ENCODE results near the gene LMO1.

LMO1 gene

DNA sequence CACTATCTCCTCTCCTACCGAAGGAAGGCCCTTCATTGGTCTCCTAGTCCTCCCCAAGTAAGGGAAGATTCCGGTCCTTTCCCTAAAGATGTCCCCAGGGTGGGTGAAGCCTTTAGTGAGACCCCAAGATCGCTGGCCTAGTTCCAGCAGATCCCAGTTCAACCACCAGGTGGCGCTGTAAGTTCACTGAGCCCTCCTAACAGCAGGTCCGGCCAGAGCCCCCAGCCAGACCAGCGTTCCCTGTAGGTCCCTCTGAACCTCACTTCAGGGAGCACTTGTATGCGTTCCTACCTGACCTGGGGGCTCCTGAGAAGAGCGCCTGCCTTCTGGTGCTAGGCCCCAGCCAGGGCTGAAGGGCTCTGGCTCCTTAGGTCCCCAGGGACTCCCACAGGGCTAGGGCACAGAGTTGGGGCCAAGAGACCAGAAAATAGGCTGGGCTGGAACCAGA lies 38.1 kb downstream of the LMO1 start:
- DNase-seq (ENCODE audit: low spot score): peak; percentile 85

DNA sequence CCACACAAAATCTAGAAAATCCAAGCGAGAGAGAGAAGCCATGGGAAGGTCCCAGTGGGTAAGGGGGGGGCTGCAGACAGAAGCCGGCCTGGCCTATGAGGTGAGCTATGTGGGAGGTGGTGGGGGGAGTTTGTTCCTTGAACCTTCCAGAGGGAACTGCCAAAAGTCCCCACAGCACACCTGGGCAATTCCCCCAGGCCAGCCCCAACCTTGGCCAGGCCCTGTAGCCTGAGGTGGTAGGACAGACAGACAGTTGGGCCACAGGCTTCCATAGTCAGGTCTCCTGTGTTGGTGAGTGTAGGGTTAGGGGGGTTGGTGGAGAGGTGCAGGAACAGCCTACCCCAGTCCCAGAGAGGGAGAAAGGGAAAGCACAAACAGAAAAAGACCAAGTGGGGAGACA lies 39.0 kb downstream of the LMO1 start:
- no peak for DNase-seq (ENCODE audit: low spot score)

DNA sequence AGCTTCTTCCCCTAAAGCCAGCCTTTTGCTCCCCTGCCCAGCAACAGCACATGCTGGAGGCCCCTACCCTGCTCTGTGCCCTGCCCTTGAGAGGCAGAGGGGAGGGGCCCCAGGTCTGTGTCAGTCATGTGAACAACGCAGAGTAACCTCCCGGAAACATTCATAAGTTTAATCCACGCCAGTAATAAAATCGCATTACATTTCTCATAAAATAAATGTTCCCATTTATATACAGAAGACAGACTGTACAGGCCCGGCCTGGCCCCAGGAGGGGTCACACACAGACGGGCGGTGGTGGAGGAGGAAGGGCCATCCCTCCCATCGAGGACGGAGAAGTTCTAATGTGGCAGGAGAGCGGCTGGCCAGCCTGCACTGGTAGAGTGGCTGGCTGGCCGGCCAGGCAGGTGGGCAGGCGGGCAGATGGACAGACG lies 39.5 kb downstream of the LMO1 start:
- no peak for DNase-seq (ENCODE audit: low spot score)

DNA sequence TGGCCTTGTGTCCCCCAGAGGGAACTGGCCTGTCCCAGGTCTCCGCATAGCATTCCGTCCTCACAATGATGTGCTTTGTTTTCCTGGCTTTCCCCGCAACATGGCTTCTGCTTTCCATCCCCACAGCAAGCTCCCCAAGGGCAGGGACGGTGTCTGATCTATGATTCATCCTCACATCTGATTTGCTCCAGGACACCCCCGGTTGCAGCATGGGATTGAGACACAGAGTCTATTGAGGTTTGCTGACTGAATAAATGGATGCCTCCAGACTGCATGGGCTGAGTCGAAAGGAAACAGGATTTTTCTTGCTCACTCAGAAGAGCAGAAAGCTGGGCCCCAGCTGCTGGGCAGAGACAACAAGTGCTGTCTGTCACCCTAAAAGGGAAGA lies 40.2 kb downstream of the LMO1 start:
- no peak for DNase-seq (ENCODE audit: low spot score)

DNA sequence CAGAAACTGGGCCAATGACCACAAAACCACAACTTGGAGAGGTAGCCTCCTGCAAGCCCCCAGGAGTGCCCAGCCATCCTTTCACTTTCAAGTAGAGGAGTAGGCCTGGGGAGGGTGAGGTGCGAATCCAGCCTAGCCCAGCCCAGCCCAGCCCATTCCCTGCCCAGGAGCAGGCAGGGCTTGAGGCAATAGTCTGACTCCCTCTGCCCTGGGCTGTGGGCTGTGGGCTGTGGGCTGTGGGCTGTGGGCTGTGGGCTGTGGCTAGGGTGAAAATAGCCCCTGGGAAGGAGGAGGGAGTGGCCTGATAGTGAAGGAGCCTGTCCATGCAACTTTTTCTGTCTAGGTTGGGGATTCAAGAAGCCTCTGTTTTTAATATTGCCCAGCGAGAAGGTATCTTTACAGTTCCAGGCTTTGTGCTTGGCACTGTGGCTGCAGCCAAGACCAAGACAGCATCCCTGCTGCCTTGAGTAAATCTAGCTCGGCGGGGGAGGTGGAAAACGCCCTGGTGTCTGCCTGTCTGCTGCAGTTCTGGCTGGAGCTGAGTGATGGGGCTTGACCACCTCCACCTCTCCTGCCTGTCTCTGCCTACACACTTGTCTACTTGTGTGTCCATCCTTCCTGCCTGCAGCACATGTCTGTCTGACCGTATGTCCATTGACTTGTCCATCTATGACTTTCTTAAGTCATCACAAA lies 40.7 kb downstream of the LMO1 start:
- no peak for DNase-seq (ENCODE audit: low spot score)

DNA sequence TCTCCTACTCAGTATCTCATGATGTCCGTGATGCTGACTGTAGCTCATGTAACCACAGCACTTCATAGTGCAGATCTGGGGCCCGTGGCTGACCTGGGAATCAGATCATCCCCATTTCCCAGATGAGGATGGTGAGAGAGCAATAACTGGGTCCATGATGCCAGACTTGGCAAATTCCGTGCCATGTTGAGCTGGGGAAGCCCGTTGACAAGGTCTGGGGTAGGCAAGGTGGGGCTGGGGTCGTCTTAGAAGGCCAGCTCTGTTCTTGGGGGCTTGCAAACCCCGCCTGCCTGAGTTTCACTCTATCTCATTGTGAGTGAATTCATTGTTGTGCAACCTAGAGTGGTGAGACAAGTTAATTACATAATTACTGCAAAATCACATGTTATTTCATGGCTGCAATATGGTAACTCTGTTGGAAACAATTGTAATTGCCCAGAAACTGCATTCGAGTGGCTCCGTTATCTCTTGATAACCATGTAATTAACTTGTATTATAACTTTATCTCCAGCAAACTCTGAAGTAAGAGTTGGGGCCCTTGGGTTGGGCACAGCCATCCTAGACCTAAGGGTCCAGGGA lies 41.7 kb downstream of the LMO1 start:
- DNase-seq (ENCODE audit: low spot score): no peak

DNA sequence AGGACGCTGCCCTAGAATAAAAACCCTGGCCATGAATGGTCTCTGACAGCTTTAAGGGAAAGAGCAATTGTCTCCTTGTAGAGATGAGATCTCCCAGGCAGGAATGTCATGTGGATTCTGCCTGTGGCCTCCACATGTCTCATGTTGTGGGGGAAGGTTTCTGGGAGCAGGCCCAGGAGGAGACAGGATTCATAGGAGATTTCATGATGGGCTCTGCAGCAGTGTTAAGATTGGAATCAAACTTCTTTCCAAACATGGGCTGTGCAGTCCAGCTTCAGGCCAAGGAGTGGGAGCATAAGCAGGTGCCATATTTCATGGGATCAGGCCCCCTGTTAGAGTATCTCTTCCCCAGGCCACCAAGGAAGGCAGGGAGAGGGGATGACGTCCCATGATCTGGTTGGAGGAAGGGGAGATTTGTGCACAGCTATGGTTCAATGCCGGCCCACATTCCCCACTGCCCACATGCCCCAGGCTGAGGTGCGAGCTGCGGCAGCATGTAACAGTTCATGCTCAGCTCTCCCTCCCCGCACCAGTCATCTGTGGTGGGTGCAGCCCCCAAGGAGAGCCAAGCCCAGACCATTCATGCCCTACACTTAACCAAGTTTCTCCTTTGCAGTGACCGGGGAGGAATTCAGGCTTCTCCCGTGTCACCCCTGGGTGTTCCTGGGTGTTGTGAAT lies 42.5 kb downstream of the LMO1 start:
- DNase-seq (ENCODE audit: low spot score): no peak

DNA sequence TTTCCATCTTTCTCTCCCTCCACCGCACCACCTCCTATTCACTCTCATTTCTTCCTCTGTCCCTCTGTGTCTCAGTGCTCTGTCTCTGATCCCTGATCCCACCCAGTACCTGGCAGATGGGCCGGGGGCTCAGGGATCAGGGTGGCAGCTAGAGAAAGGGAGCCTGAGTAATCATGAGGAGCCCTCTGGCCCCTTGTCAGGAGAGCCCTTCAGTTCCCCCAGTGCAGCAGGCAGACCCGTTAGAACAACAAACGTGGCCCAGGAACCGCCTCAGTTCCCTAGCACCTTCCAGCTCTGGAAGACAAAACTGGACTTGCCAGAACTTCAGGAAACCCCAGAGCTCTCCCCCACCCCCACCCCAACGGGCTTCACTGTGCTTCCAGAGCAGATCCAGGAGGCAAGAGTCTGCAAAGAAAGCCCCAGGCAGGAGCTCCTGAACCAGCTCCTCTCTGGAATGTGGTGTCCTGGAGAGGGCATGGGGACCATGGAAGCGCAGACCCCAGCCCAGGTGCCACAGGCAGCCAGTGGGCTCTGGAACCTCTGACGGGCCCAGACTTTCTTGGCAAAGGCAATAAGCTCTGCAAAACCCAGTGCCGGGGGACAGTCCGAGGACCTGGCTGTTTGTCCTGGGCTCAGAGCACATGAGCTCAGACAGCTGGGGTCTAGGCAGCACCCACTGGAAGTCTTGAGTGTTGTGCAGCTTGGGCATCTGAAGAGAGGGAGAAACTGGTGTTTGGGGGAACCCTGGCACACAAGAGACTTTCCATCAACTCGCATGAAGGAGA lies 43.2 kb downstream of the LMO1 start:
- DNase-seq (ENCODE audit: low spot score): no peak

DNA sequence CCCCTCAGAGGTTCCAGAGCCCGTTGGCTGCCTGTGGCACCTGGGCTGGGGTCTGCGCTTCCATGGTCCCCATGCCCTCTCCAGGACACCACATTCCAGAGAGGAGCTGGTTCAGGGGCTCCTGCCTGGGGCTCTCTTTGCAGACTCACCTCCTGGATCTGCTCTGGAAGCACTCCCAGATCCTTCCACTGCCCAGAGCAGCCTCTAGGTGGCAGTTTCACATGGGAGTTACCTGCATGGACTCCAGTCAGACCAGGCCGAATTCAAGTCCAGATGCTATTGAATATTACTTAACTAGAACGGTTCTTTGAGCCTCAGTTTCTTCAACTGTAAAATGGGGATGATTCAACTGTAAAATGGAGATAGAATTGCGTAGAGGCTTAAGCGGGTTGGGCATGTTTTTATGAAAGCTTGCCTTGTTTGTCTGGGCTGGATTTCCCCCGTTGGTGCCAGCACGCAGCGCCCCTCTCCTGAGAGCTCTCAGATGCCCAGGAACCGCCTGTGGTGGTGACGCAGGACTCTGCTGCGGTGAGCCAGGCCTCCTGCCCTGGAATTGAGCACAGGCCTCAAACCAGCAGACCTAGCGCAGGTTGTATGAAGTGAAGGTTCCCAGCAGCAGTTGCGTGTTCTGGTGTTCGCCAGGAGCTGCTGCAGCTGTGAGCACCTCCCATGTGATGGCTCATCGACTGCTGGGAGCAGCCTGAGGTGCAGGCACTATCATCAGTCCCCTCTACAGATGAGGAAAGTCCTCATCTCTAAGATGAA lies 44.2 kb downstream of the LMO1 start:
- DNase-seq (ENCODE audit: low spot score): peak; percentile 80

DNA sequence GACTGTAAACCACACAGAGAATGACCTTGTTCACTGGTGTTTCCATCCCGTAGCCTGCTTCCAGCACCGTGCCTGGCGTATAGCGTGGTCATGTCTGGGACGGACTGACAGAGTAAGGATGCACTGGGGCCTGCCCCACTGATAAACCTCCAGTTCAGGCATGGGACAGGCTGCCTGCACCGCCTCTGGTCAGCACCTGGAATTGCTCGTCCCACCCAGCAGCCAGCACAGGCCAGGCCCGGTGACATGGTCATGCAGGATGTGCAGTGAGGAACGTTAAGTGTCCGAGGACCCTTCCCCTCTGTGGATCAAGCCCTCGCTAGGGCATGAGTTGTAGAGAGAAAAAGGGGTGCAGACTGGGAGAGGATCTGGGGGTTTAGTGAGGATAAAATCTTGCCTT lies 44.8 kb downstream of the LMO1 start:
- DNase-seq (ENCODE audit: low spot score): no peak

DNA sequence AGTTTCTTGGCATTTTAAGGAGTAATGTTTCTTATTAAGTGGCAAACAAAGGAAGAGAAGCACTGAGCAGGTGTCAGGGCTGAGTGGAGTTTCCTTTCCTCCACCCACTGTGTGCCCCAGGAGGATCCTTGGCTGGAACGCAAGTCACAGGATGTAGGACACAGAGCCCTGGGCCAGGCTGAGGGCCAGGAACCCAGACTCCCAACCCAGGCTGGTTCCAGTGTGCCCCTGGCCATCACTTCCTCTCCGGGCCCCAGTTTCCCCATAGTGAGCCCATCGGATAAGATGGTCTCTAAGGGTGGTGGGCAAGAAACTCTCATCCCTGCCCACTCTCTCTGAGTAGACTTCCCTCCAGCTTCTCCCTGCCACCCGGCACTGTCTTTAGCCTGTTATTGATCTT lies 45.3 kb downstream of the LMO1 start:
- DNase-seq (ENCODE audit: low spot score): no peak

DNA sequence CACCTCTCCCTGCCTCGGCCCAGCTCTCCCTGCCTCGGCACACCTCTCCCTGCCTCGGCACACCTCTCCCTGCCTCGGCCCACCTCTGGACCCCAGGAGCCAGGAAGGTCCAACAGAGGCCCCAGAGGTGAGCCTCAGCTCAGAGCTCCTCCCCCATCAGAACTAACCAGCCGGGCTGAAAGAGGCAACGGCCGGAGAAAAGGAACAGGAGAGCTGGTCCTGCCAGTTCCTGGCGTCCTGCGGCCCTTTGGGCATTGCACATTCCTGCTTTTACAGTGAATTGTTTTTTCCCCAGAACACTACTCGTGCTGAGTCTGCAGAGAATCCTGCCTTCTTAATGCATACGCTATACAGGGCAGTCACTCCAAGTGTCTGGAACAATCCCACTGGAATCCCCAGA lies 45.8 kb downstream of the LMO1 start:
- DNase-seq (ENCODE audit: low spot score): no peak

DNA sequence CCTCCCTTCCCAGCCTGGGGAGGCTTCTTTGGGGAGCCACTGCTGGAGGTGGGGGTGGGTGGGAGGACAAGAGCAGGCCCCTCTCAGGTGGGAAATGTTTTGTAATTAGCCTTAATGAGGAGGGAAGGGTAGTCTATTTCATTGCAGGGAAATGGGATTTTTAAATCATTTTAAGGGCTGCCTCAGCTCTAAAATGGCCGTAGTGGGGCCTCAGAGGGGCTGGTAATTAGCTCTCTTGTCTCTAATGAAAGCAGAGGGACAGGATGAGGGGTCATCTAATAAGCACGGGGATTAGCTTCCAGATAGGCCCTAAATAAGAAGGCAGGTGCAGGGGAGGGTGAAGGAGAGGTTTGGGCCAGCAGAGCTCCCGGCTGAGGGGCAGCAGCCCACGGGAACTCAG lies 46.5 kb downstream of the LMO1 start:
- no peak for DNase-seq (ENCODE audit: low spot score)

DNA sequence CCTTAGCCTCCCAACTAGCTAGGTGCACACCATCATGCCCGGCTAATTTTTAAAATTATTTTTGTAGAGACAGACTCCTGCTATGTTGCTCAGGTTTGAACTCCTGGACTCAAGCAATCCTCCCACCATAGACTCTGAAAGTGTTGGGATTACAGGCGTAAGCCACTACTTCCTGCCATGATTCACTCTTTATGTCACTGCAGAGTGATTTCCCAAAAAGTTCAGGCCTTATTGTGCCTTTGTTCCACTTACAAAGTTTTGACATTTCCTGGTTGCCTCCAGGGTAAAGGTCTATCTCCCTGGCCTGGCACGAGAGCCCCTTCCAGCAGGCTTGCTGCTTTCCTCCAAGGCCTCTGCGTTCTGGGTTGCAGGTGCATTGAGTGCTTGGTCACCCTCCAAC lies 50.3 kb downstream of the LMO1 start:
- no peak for DNase-seq (ENCODE audit: low spot score)

DNA sequence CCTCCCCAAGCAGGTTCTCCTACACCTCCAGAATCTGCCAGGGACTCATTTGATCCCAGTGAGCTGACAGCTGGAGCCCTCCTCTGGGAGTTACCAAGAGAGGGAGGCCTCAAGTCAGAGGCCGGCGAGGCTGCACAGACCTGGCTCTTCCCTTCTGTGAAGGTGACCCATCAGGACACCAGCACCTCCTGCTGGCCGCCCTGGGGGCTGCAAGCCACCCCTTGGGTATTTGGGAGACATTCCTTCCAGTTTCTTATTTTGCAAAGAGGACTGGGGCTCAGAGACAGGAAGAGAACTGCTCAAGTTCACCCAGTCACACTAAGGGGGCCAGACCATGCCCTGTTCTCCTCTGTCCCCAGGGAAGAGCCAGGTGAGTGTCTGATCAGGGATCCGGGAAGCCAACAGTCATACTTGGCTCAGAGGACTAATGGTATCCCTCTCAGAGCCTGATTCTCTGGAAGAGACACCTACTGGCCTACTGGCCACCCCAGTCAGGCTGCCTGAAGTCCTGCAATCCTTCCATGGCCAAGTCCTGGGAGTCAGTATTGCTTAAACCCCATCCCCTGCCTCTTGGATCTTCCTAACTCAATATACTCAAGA lies 54.4 kb downstream of the LMO1 start:
- no peak for DNase-seq (ENCODE audit: low spot score)

DNA sequence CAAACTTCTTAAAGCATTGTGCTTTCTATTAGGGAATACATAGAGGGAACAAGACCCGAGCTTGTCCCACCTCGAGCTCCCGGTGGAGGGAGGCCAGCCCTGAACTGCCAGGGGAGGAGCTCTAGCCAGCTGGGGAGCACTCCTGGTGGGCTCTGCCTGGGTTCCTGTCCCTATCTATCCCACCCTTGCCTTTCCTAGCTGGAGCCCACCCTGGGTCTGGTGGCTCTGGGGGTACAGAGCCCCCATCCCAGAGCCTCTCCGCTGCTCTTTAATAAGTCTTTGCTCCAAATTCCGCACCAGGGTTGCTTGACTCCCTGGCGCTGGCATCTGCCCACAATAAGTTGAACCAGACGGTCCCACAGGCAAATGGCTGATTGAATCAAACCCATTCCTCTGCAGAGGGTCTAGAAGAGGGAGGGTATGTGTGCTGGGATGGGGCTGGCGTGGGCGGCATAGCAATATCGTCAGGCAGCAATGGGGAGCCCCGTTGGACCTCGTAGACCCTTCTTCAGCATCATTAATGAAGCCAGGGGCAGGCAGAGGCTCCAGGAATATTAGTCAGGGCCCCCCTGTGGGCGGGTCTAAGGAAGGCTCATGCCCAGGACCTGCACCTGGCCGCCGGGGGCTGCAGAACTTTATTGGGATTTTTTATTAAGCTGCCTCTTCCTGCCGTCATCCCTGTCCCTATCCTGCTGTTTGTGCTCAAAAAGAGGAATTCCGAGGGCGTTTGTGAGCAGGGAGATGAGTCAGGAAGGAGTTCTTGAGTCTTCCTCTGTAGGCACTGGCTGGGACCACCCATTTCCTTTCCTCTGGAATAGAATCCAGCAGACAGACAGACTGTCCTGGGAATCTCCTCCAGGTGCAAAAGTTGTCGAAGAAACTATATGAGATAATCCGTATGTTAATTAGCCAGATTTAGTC lies 56.3 kb downstream of the LMO1 start:
- DNase-seq (ENCODE audit: low spot score): no peak

DNA sequence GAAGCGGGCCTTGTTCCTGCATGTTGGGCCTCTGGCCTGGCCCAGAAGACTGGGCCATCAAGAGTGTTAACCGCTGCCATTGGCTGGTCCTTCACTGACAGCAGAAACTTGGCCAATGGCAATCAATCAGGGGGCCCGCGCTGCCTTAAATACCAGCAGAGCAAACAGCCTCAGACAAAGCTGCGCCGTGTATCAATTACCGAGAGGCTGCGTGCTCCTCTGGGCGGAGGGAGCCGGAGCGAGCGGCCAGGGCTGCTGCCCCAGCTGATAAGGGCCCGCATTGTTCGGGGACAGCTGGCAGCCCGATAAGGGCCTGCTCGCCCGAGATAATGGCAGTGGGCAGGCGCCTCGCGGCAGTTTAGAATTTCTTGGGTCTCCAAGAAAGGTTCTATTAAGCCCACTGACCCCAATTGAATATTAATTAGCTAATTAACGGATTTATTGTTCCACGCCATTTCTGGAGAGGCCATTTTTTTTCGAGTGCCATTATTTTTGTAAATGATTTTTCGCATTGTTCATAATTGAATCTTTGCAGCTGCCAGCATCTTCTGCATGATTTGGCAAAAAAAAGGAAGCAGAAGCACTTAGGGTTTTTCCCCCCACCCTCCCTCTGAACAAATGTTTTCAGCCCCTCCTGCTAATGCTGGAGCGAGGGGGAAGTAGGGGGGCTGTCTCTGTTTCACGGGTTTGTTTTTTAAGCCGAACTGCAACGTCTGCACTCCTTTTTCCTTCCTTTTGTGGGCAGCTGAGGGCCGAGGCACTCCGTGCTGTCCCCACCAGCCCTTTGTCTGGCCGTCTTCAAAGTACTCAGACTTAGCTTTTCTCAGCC lies 57.2 kb downstream of the LMO1 start:
- DNase-seq (ENCODE audit: low spot score): no peak

DNA sequence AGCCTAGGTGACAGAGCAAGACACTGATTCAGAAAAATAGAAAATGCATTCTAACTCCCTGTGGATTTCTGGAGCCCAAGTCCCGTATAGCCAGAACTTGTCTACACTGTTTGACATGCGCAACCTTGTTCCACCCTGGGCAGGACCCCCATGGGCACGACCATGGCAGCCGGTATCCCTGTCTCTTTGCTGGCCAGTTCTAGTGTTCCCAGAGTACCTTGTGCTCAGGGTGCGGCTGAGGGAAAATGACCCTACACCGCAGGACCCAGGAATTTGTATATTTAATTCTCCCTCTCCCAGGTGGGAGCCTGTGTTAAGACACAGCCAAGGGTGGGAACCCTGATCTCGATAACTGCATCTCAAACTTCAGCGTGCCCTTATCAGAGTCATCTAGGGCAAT lies 58.1 kb downstream of the LMO1 start:
- no peak for DNase-seq (ENCODE audit: low spot score)

DNA sequence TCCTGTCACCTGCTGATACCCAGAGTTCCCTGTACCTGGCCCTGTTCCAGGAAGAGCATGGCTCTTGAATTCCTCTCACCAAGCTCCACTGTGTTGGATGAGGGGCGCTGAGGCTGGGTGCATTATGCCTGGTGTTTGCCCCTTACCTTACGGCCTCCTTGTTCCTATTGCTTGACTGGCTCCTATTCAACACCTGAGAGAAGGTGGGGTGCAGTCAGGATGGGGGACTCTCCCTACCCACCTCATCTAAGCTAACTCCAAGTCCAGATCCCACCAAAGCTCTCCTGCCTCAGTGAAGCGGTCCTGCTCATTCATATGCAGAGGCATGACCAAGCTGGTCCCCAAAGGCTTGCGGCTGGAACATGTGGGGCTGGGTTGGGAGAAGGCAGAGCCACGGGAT lies 59.1 kb downstream of the LMO1 start:
- DNase-seq (ENCODE audit: low spot score): no peak

DNA sequence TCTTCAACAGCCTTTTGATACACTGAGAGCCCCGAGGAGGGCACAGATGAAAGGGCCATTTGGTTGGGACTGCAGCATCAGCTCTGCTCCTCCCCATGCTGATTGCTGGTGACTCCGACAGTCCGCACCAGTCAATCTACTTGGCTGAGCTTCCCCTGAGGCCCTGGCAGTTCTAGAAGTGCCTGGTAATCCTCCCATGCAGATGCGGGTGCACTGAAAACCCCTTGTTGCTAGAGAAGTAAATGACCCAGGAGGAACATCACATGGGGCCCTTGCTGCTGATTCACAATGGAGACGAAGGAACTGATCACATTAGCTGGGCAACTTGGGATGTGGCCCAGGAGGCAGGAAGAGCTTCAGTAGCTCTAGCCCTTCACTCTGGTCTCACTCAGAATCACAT lies 59.7 kb downstream of the LMO1 start:
- DNase-seq (ENCODE audit: low spot score): no peak
